ENCODE measurements around the gene LCT. TPM values are rescaled to one million over a fixed set of nuclear protein-coding genes. Genes with fewer than 3 reads are reported as not detected.

The LCT gene
- total RNA-seq: under 0.01 and 0.08 TPM in 2 replicates

DNA sequence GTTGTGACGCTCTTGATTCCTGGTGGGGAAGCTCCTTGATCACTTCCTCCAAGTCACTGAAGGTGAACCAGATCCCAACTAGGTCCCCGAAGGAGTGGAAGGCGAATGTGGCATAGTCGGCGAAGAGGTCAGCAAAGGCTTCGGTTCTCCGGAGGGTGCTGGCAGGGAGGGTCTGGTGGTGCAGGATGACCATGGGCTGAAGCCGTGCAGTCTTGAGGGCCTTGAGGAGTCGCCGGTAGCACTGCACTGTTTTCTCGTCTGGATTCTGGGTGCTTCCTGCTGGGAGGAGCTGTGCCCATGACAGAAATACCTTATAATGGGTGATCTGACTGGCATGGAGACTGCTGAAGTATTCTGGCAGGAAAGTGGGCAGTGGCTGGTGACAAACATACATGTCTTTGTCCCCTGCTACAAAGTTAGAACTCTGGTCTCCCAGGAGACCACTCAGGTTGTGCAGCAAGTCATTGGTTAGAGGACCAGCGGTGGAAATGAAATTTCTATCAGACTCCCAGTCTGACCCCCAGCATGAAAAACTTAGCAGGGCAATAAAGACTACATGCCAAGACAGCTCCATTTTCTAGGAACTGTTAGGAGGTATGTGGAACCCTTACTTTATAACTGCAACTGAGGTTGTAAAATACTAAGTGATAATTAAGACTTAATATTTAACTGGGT is at the start of gene LCT:
Gene LCT (minus strand): TSS at position 589 of the 675 bp plus-strand sequence. CDS start 15 bp downstream, at position 574.

DNA sequence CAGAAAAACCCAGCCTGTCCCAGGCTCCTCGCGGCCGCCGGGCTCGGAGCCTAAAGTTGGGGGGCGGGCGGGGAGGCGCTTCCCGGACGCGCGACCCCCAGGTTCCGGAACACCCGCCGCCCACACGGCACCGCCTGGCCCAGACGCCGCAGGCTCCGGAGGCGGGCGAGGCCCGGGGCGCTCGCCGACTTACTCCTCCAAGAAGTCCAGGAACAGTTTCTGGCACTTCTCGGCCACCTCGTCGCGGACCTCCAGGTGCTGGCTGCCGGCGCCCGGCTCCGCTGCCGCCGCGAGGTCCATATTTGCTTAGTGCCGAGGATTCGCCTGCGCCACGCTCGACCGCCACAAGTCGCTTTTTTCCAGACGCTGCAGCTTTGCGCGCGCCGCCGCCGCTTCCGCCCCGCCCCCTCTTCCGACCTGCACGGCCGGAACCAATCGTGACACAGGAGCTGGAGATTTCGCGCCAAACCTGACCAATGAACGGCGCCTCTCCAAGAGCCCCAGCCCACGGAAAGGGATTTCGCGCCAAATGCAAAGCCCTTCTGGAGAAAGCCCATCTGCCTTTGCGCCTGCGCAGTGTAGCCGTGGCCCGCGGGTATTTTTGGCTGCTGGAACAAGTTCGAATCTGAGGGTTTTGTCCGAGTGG is 39.2 kb upstream of the LCT start, which contains the start of gene MCM6:
Gene MCM6 (minus strand): TSS at position 378 of the 646 bp plus-strand sequence. CDS start 78 bp downstream, at position 300.

GRCh38 chr2:135741395-135742324 is 95.3 kb downstream of the LCT start, which contains the start of gene UBXN4:
Gene UBXN4, plus strand, starts transcription at chr2:135741855. Its CDS starts 75 bp downstream, at chr2:135741930.

Other genes with a start within 250 kb of the LCT start
- 41.9 and 55.8 TPM in 2 replicates for gene UBXN4, start 95.3 kb downstream of the LCT start, total RNA-seq
- 16.4 and 31.8 TPM in 2 replicates for gene MCM6, start 39.3 kb upstream of the LCT start, total RNA-seq
- 83.9 and 85.4 TPM in 2 replicates for gene DARS1, start 148.4 kb upstream of the LCT start, total RNA-seq